MM.1S (cell line): ENCODE measurements around the gene DPYSL5.

Source experiments
- DNase-seq: peaks from one replicate; pipeline ENCODE4 v3.0.0-alpha.2; 2015
- H2AFZ ChIP-seq: fragments of 300-600 bp; sonication (generic); 2 replicates; pipeline ENCODE4 v1.6.0; 2016; ENCODE audit warnings: antibody characterized with exemption, low read length
- H3F3A ChIP-seq: fragments of 300-600 bp; sonication (generic); 2 replicates; pipeline ENCODE4 v1.6.1; 2016; ENCODE audit warnings: mild to moderate bottlenecking, antibody characterized with exemption, low read length, moderate library complexity, mixed read lengths; ENCODE audit not compliant: insufficient read depth
- H3K27ac ChIP-seq: fragments of 300-600 bp; sonication (generic); 2 replicates; pipeline ENCODE4 v1.5.1; 2016; ENCODE audit warnings: mild to moderate bottlenecking, low read length
- H3K27me3 ChIP-seq: fragments of 300-600 bp; sonication (generic); replicated peaks from 2 replicates; pipeline ENCODE4 v1.6.0; 2016; ENCODE audit warnings: low read length; ENCODE audit not compliant: insufficient read depth
- H3K36me3 ChIP-seq: fragments of 300-600 bp; sonication (generic); replicated peaks from 2 replicates; pipeline ENCODE4 v1.6.1; 2016; ENCODE audit warnings: mild to moderate bottlenecking, low read length, mixed read lengths; ENCODE audit not compliant: insufficient read depth
- H3K4me1 ChIP-seq: fragments of 300-600 bp; sonication (generic); 2 replicates; pipeline ENCODE4 v1.6.1; 2016; ENCODE audit warnings: low read length, mixed read lengths
- H3K4me2 ChIP-seq: fragments of 300-600 bp; sonication (generic); 2 replicates; pipeline ENCODE4 v1.6.0; 2016; ENCODE audit warnings: low read depth, low read length
- H3K4me3 ChIP-seq: fragments of 300-600 bp; sonication (generic); 2 replicates; pipeline ENCODE4 v1.5.1; 2016; ENCODE audit warnings: low read length, mixed read lengths
- H3K79me2 ChIP-seq: fragments of 300-600 bp; sonication (generic); 2 replicates; pipeline ENCODE4 v1.6.1; 2016; ENCODE audit warnings: mixed run types, low read length, mixed read lengths
- H3K9ac ChIP-seq: fragments of 300-600 bp; sonication (generic); 2 replicates; pipeline ENCODE4 v1.6.1; 2016; ENCODE audit warnings: low read length, mixed read lengths
- H3K9me2 ChIP-seq: fragments of 300-600 bp; sonication (generic); replicated peaks from 2 replicates; pipeline ENCODE4 v1.6.1; 2016; ENCODE audit warnings: mild to moderate bottlenecking, low read length, mixed read lengths; ENCODE audit not compliant: insufficient read depth
- H3K9me3 ChIP-seq: fragments of 300-600 bp; sonication (generic); replicated peaks from 2 replicates; pipeline ENCODE4 v1.6.1; 2016; ENCODE audit warnings: mild to moderate bottlenecking, low read length, mixed read lengths; ENCODE audit not compliant: insufficient read depth
- H4K20me1 ChIP-seq: fragments of 300-600 bp; sonication (generic); 2 replicates; pipeline ENCODE4 v1.6.1; 2016; ENCODE audit warnings: mild to moderate bottlenecking, low read length, moderate library complexity, mixed read lengths; ENCODE audit not compliant: insufficient read depth
- EZH2 ChIP-seq: fragments of 300-600 bp; sonication (generic); optimal IDR thresholded peaks from 2 replicates; pipeline ENCODE3; 2017; ENCODE audit warnings: low read depth, mild to moderate bottlenecking, antibody characterized with exemption, low read length, mixed read lengths
- EZH2phosphoT487 ChIP-seq: fragments of 300-600 bp; sonication (generic); IDR thresholded peaks from 2 replicates; pipeline ENCODE4 v1.6.1; 2018; ENCODE audit warnings: antibody characterized with exemption, low read length
- TF ChIP-seq, protein P1 (sequence below): fragments of 300-600 bp; sonication (generic); IDR thresholded peaks from 2 replicates; pipeline ENCODE4 v1.5.1; 2016; ENCODE audit warnings: antibody characterized with exemption, low read length, mixed read lengths

The DPYSL5 gene

DNA sequence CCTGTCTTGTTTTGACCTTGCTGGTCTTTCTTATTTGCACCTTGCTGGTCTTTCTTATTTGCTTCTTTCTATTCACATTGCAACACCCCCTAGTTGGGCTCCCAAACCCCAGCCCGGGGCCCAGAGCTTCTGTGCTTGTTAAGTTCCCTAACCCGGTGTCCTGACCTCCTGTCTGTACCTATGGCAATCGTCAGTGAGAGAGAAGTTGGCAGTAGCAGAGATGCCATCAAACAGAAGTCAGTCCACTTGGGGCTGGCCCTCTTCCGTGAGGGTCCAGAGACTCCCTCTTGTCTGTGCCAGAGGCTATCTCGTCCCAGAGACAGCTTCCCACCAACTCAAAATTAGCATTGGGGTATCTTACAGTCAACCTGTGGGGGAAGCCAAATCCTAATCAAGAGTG is 55.7 kb downstream of the DPYSL5 start:
- H3K79me2 ChIP-seq: no peaks in the 10 kb centered on the region
- H3K36me3 ChIP-seq: no peaks in the 10 kb centered on the region
- no peaks in the 10 kb centered on the region for H3K4me1 ChIP-seq
- no peak overlapping the region for H3K9ac ChIP-seq
- no peak overlapping the region for H3K4me3 ChIP-seq
- H3K9me3 ChIP-seq: no peaks in the 10 kb centered on the region
- no peak overlapping the region for H3K4me2 ChIP-seq
- no peaks in the 10 kb centered on the region for H3K9me2 ChIP-seq
- no peak for DNase-seq
- no peaks in the 10 kb centered on the region for H3K27me3 ChIP-seq
- H4K20me1 ChIP-seq: no peaks in the 10 kb centered on the region
- no peak overlapping the region for H3K27ac ChIP-seq
- TF ChIP-seq, protein P1, sequence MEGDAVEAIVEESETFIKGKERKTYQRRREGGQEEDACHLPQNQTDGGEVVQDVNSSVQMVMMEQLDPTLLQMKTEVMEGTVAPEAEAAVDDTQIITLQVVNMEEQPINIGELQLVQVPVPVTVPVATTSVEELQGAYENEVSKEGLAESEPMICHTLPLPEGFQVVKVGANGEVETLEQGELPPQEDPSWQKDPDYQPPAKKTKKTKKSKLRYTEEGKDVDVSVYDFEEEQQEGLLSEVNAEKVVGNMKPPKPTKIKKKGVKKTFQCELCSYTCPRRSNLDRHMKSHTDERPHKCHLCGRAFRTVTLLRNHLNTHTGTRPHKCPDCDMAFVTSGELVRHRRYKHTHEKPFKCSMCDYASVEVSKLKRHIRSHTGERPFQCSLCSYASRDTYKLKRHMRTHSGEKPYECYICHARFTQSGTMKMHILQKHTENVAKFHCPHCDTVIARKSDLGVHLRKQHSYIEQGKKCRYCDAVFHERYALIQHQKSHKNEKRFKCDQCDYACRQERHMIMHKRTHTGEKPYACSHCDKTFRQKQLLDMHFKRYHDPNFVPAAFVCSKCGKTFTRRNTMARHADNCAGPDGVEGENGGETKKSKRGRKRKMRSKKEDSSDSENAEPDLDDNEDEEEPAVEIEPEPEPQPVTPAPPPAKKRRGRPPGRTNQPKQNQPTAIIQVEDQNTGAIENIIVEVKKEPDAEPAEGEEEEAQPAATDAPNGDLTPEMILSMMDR: no peak
- no peak for TF ChIP-seq EZH2phosphoT487
- TF ChIP-seq EZH2: no peak
- H3F3A ChIP-seq: no peaks in the 10 kb centered on the region
- H2AFZ ChIP-seq: no peak overlapping the region

DNA sequence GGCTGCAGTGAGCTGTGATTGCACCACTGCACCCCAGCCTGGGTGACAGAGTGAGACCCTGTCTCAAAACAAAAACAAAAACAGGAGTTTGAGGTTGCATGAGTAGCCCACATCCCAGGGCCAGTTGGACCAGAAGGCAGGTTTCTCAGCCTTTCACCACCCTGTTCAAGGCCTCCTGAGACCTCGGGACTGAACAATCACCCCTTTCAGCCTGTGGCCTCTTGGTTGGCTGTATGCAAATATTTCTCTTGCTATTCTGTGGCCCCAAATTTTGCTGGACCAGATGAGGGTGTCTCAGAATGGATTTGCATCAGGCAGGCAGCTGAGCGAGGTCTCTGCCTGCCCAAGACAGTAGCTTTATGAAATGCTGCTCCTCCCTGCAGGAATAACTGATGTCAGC is 56.9 kb downstream of the DPYSL5 start:
- H3K4me1 ChIP-seq: no peaks in the 10 kb centered on the region
- H3K27ac ChIP-seq: no peak overlapping the region
- H3K9ac ChIP-seq: no peak overlapping the region
- H3K9me2 ChIP-seq: no peaks in the 10 kb centered on the region
- H3K9me3 ChIP-seq: no peaks in the 10 kb centered on the region
- H3K36me3 ChIP-seq: no peaks in the 10 kb centered on the region
- TF ChIP-seq, protein P1: no peak
- TF ChIP-seq EZH2phosphoT487: no peak
- TF ChIP-seq EZH2: no peak
- no peaks in the 10 kb centered on the region for H3F3A ChIP-seq
- DNase-seq: no peak
- H3K4me2 ChIP-seq: no peak overlapping the region
- H3K27me3 ChIP-seq: no peaks in the 10 kb centered on the region
- no peaks in the 10 kb centered on the region for H3K79me2 ChIP-seq
- no peak overlapping the region for H3K4me3 ChIP-seq
- H2AFZ ChIP-seq: no peak overlapping the region
- no peaks in the 10 kb centered on the region for H4K20me1 ChIP-seq

DNA sequence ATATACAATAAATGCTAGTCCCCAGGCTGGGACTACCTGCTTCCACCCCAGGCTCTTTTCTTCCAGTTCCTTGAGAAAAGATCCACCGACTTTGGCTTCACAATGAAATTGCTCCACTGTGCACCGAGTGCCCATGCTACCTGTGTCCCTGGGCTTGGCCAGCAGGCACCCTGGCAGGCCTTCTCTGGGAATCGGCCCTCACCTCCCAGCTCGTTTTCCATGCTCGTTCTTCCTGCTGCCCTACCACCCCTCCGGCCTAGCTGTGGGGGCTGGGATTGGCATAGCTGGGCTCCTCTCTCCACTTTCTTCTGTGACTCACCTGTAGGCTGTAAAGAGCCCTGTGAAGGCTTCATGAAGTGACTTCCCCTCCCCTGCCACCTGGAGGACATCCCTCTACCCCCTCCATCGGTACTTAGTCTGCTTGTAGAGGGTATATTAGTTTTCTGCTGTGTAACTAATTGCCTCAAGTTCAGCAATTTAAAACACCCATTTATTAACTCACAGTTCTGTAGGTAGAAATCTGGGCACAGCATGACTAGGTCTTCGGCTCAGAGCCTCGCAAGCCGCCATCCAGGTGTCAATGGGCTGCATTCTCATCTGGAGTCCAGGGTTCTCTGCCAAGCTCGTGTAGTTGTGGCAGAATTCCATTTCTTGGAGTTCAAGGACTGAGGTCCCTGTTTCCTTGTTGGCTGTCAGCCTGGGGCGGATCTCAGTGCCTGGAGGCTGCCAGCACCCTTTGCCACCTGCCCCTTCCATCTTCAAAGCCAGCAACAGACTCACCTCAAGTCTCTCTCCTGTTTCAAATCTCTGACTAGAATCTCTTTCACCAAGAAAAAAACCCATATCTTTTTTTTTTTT is 57.6 kb downstream of the DPYSL5 start:
- no peak for TF ChIP-seq EZH2
- TF ChIP-seq, protein P1: no peak
- TF ChIP-seq EZH2phosphoT487: no peak

More for the DNA sequence above, 57.6 kb downstream of the DPYSL5 start:
- Histone ChIP-seq H3F3A (no peaks in the 10 kb centered on the region), H3K9me3 (no peaks in the 10 kb centered on the region), H3K36me3 (no peaks in the 10 kb centered on the region), H3K27ac (no peak overlapping the region), H3K79me2 (no peaks in the 10 kb centered on the region), H3K9me2 (no peaks in the 10 kb centered on the region), H3K4me2 (no peak overlapping the region), H2AFZ (no peak overlapping the region), H3K4me3 (no peak overlapping the region), H3K4me1 (no peaks in the 10 kb centered on the region), H3K9ac (no peak overlapping the region), H4K20me1 (no peaks in the 10 kb centered on the region), H3K27me3 (no peaks in the 10 kb centered on the region)
- DNase-seq: no peak
